Skin epidermis (tissue), 12 donors: Measurements from ENCODE around the gene IGFBP7.

Experiments used
- H3K27ac ChIP-seq, 21 experiments: fragments of 200-600 bp; sonication (generic) in 11 of 21; one replicate each; pipeline ENCODE4 v1.5.0; 2020; ENCODE audit warnings: mild to moderate bottlenecking in 3 of 21, inconsistent platforms in 2 of 21, moderate library complexity in 2 of 21
- H3K4me3 ChIP-seq, 7 experiments: fragments of 200-600 bp; sonication (generic) in 2 of 7; one replicate each; pipeline ENCODE4 v1.5.0; 2020; ENCODE audit warnings: inconsistent platforms in 2 of 7, mild to moderate bottlenecking in 2 of 7, moderate library complexity in 1 of 7

IGFBP7 gene

GRCh38 chr4:57132743-57133137 lies 22.6 kb upstream of the IGFBP7 start:
- Histone ChIP-seq H3K4me3 (no peak overlapping the region), H3K27ac (peak overlapping the region in 1 of 21 experiments; percentile 8)

- Histone ChIP-seq H3K27ac (peak overlapping the region in 2 of 21 experiments; percentile 8 to 22), H3K4me3 (no peak overlapping the region)
These were observed 21.9 kb upstream of the IGFBP7 start for GRCh38 chr4:57131849-57132742.

GRCh38 chr4:57129477-57129876 lies 19.3 kb upstream of the IGFBP7 start:
- Histone ChIP-seq H3K4me3 (no peak overlapping the region), H3K27ac (no peak overlapping the region)

- Histone ChIP-seq H3K4me3 (no peak overlapping the region), H3K27ac (no peak overlapping the region)
These were observed 17.2 kb upstream of the IGFBP7 start for GRCh38 chr4:57127361-57127760.

GRCh38 chr4:57125996-57126395 lies 15.8 kb upstream of the IGFBP7 start:
- Histone ChIP-seq H3K4me3 (no peak overlapping the region), H3K27ac (no peak overlapping the region)

GRCh38 chr4:57124145-57124544 lies 14.0 kb upstream of the IGFBP7 start:
- Histone ChIP-seq H3K27ac (no peak overlapping the region), H3K4me3 (no peak overlapping the region)

GRCh38 chr4:57122959-57123358 lies 12.8 kb upstream of the IGFBP7 start:
- no peak overlapping the region for H3K4me3 ChIP-seq
- no peak overlapping the region for H3K27ac ChIP-seq

- H3K27ac ChIP-seq: peak overlapping the region in 18 of 21 experiments; percentile 7 to 81 (median 65)
- no peak overlapping the region for H3K4me3 ChIP-seq
These were observed 9.0 kb upstream of the IGFBP7 start for GRCh38 chr4:57119054-57119651.

GRCh38 chr4:57117491-57117890 lies 7.3 kb upstream of the IGFBP7 start:
- H3K27ac ChIP-seq: peak overlapping the region in 2 of 21 experiments; percentile 37 to 81
- no peak overlapping the region for H3K4me3 ChIP-seq

GRCh38 chr4:57116245-57116644 lies 6.1 kb upstream of the IGFBP7 start:
- no peak overlapping the region for H3K27ac ChIP-seq

GRCh38 chr4:57114973-57115372 lies 4.8 kb upstream of the IGFBP7 start:
- no peak overlapping the region for H3K4me3 ChIP-seq

More at GRCh38 chr4:57116245-57116644, 6.1 kb upstream of the IGFBP7 start:
- no peak overlapping the region for H3K4me3 ChIP-seq

GRCh38 chr4:57113870-57114269 lies 3.7 kb upstream of the IGFBP7 start:
- Histone ChIP-seq H3K27ac (no peak overlapping the region), H3K4me3 (no peak overlapping the region)

More at GRCh38 chr4:57114973-57115372, 4.8 kb upstream of the IGFBP7 start:
- H3K27ac ChIP-seq: no peak overlapping the region

GRCh38 chr4:57110640-57111511 lies 691 bp upstream of the IGFBP7 start:
- Histone ChIP-seq H3K27ac (peak overlapping the region; percentile 34 to 96 (median 89)), H3K4me3 (peak overlapping the region; percentile 56 to 68 (median 65))

- H3K4me3 ChIP-seq: peak overlapping the region; percentile 56 to 68 (median 65)
- peak overlapping the region; percentile 34 to 96 (median 89) for H3K27ac ChIP-seq
These were observed 756 bp downstream of the IGFBP7 start for GRCh38 chr4:57109411-57109846.

GRCh38 chr4:57106181-57106580 lies 4.0 kb downstream of the IGFBP7 start:
- no peak overlapping the region for H3K4me3 ChIP-seq

GRCh38 chr4:57104706-57105560 lies 5.3 kb downstream of the IGFBP7 start:
- H3K27ac ChIP-seq: peak overlapping the region in 7 of 21 experiments; percentile 6 to 51 (median 20)

More at GRCh38 chr4:57106181-57106580, 4.0 kb downstream of the IGFBP7 start:
- H3K27ac ChIP-seq: no peak overlapping the region

GRCh38 chr4:57103051-57103450 lies 7.1 kb downstream of the IGFBP7 start:
- Histone ChIP-seq H3K27ac (peak overlapping the region in 17 of 21 experiments; percentile 8 to 90 (median 68)), H3K4me3 (no peak overlapping the region)

More at GRCh38 chr4:57104706-57105560, 5.3 kb downstream of the IGFBP7 start:
- H3K4me3 ChIP-seq: no peak overlapping the region

- no peak overlapping the region for H3K4me3 ChIP-seq
These were observed 8.0 kb downstream of the IGFBP7 start for GRCh38 chr4:57102050-57102624.

More at GRCh38 chr4:57102050-57102624, 8.0 kb downstream of the IGFBP7 start:
- peak overlapping the region in 17 of 21 experiments; percentile 21 to 90 (median 68) for H3K27ac ChIP-seq
